Measurements from ENCODE around the gene CELF1.
"Not testable (repeated sequence)": the region's sequence is repeated elsewhere in the genome, so short reads cannot be mapped to it uniquely, and the experiment has no call there.

The CELF1 gene

DNA sequence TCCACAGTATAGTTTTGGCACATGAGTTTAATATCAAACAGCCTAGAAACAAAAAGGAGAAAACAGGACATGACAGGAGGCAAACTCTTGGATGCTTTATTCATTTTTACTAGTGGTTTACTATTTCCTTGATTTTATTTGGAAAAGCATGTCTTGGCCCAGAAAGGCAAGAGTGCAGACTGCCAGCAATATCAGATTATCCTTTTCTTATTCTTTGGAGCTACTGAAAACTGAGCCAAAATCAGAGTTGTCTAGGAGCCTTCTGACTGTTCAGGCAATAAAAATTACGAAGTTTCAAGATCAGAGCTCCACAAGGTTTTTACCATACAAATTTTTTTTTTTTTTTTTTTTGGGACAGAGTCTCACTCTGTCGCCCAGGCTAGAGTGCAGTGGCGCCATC is 16.0 kb downstream of the CELF1 start:
- DNase-seq: no peak

DNA sequence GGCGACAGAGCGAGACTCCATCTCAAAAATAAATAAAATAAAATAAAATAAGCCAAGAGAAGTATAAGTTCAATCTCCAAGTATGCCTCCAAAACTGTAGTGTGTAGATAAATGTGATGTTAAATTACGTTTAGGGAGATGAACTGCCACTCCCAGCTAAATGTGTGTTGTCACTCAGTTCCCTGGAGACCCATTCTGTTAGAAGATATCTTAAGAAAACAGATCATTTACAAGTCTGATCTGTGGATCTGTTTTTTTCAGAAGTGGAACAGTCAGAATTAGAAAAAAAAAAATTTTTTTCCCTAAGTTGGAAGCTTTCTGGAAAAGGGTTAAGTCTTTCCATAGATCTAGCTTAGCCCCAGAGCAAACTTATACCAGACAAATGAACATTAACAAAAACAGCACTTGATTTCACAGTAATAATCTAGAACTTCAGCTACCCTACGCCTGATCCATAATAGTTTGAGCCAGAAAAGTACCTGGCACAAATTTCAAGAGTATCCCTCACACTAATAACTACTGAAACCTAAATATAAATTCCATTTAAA is 18.2 kb downstream of the CELF1 start:
- no peak for DNase-seq

DNA sequence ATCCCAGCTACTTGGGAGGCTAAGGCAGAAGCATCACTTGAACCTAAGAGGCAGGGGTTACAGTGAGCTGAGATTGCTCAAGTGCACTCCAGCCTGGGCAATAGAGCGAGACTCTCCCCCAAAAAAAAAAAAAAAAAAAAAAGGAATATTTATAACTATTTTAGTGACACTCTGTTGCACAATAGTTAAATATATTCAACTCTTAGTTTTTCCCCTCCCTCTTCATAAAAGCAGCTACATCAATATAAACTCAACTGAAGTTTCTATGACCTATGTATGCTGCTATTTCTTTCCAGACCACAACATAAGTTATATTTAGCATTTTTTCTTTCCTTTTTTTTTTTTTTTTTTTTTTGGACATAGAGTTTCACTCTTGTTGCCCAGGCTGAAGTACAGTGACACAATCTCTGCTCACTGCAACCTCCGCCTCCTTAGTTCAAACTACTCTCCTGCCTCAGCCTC is 19.2 kb downstream of the CELF1 start:
- no peak for DNase-seq

DNA sequence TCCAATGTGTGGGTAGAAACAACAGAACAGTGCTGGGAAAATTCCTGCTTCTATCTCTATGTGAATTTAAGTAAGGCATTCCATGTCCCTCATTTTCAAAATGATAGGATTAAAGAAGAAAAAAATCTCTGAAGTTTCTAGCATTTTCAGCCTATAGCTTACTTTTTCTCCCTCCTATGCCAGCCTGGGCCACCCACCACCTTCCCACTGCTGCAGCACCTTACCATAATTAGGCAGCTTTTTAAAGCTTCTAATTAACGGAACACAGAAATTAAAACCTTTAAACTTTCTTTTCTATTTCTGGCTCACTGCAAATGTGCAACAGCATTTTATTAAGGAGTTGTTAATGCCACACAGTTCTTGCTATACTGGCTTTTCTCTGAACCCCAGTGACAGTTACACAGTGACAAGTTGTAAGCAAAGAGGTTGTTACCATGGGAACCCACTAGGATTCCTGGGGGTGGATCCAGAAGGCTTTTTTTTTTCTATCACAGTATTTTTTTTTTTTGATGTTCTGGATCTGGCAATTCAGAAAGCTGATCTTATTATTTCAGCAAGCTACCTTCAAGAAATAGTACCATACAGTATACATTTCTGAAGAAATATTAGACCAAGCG is 20.2 kb downstream of the CELF1 start:
- DNase-seq: no peak

DNA sequence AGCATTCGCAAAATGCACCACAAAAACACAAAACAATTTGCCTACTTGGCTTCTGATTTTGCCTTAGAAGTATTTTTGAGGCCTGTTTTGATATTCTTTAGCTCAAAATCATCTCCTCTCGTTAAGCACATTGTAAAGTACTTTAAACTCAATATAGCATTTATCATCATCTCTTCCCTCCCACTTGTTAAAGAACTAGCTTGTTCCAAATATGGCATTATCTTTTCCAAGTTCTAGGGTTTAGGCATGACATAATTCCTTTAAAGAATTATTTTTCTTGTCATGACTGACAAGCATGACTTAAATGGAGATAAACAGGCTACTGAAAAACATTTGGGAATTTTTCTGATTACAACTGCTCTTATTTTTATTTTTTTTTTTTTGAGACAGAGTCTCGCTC is 21.3 kb downstream of the CELF1 start:
- no peak for DNase-seq

DNA sequence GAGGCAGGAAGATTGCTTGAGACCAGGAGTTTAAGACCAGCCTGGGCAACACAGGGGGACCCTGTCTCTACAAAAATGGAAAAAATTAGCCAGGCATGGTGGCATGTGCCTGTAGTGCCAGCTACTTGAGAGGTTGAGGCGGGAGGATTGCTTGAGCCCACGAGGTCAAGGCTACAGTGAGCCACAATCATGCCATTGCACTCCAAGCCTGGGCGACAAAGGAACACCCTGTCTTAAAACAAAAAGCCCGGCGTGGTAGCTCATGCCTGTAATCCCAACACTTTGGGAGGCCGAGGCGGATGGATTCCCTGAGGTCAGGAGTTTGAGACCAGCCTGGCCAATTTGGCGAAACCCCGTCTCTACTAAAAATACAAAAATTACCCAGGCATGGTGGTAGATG is 22.2 kb downstream of the CELF1 start:
- not testable (repeated sequence) for DNase-seq

DNA sequence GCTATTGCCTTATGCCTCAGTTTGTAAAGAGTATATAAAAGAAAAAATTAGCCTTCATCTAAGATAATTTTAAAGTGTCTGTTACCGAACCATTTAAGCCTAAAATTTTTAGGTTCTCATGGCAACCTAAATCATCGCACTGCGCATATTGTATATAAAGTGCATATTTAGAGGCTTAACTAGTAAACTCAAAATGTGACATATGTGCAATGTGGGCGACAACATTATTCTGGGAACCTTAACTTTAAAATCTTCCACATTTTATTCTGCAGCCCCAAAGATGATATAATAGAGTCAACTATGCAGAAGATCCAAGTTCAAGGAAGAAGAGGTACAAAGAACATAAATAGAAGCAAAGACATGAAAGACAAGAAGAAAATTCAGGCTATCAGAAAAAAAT is 23.0 kb downstream of the CELF1 start:
- no peak for DNase-seq

DNA sequence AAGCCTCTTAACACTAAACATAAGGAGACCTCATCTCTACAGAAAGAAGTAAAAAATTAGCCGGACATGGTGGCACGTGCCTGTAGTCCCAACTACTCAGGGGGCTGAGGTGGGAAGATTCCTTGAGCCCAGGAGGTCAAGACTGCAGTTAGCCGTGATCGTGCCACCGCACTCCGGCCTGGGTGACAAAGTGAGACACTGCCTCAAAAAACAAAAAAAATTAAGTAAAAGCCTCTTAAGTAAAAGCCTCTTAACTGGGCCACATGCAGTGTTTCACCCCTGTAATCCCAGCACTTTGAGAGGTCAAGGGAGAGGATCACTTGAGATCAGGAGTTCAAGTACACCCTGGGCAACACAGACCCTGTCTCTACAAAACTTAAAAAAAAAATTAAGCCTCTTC is 25.7 kb downstream of the CELF1 start:
- no peak for DNase-seq

DNA sequence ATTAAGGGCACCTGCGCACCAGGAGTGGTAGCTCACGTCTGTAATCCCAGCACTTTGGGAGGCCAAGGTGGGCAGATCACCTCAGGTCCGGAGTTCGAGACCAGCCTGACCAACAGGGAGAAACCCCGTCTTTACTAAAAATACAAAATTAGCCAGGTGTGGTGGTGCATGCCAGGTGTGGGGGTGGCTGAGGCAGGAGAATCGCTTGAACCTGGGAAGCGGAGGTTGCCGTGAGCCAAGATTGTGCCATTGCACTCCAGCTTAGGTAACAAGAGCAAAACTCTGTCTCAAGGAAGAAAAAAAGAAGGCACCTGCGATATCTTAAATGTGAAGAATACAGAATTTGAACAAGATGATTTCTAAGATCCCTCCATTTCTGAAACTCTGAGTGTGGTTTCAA is 26.9 kb downstream of the CELF1 start:
- DNase-seq: not testable (repeated sequence)

DNA sequence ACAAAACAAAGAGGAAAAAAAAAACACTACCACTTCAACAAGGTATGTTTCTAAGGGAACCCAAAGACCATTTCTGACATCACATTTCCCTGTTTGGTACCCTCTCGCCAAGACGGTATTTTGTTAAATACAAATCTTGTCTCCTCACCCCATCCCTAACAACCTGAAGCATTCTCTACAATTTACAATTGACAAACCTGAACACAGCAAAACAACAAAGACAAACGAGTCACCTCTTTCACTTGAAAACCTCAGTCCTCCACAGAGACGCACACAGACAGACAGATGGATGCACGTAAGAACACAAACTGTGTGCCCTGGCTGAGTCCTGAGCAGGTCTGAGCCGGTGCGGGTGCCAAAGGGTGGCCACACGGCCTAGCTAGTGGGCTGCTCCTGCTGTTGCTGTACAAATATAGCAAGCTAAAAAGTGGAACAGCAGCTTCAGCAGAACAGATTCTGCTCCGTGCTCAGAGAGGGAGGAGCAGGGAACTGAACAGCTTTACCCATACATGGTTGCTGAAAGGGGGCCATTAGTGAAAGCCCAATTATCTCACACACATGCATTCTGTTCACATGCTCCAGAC is 28.5 kb downstream of the CELF1 start:
- DNase-seq: no peak

DNA sequence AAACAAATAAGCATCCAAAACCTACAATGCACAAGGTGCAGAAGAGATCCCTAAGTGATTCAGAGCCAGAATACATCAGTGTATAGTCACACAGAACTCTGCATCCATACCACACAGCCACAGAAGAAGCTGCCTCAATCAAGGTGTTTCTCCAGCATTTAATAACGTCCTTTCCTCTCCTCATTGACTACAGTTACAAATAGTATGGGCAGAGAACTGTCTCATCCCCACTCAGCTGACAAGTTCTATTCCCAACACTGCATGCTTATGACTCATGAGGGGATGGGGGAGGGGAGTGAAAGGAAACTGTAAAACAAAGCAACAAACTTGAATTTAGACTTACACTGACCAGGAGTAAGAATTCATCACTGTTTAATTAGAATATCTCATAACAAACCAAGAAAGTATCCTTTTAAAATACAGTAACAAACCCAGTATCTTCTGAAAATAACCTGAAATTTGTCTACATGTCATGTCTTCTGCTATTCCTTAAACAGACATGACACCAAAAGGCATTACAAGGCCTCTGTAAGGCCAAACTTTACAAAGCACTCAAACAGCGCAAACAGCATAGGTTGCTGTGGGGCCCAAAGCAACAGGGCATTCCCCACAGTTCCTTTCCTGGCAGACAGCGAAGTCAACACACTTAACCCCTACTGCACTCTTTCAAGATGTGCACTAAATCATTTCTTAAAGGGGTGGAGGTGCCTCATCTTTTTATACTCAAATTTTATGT is 29.3 kb downstream of the CELF1 start:
- peak in 1 of 2 experiments; percentile 37 for DNase-seq

DNA sequence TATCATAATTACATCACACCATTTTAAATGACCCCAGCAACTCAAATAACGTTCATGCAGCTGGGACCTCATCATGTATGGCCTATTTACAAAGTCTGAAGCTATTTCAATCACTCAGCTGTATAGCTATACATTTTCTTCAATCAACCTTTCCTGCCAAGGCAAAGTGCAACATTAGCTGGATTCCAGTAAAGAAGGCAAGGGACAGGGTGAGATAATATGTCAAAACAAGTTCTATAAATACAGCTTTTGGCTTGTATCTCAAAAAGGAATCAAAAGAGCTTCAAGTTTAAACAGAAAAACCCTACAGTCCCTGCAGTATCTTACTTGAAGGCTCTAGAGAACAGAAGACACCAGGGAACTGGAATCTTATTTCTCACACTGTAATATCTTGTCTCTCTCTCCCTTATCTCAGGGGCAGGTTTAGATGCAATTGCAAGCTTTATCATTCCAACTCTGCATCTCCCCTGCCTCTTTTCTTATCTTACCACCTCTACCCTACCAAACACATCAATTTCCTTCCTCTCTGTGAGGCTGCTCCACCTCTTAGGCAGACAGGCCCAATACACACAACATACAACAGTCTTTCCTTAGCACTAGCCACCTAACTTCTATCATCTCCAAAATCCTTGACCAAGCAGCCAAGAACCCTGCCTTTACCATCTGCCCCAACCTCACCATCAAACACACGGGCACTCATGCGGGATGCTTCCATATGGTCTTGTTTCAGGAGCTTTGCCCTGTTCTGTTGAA is 34.5 kb downstream of the CELF1 start:
- DNase-seq: no peak

DNA sequence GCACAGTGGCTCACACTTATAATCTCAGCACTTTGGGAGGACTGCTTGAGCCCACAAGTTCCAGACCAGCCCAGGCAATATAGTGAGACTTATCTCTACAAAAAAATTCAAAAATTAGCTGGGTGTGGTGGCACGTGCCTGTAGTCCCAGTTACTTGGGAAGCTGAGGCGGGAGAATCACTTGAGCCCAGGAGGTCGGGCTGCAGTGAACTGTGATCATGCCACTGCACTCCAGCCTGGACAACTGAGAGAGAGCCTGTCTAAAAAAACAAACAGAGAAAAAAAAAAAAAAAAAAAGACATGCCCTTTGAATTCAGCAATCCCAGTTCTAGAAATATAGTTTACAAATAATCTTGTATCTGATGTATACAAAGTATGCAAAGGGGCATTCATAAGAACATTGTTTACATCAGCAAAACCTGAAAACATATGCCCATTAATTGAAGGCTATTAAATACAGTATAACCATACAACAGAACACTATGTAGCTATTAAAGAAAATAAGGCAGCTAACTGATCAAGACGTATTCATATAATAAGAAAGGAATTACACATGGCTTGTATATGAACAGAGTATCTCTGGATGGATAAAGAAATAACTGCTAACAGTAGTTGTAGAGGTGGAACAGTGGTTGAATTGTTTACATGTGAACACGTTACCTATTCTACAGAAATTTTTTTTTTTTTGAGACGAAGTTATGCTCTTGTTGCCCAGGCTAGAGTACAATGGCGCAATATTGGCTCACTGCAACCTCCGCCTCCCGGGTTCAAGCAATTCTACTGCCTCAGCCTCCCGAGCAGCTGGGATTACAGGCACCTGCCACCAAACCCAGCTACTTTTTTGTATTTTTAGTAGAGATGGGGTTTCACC is 35.7 kb downstream of the CELF1 start:
- no peak for DNase-seq

DNA sequence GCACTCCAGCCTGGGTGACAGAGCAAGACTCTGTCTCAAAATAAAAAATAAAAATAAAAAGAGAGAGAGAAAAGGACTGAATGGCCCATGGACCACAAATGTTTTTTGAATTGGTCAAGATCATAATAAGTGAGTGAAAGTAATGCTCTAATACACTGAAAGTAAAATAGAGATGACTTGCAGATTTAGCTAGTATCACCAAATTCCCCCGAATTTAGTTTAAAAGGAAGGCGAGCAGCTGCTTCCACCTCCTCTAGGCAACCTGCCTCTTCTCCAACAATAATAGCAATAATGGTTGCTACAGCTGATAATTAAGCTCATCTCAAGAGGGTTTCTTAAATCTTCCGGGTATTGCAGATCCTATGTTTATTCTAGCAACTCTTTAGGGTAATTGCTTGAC is 36.8 kb downstream of the CELF1 start:
- no peak for DNase-seq

DNA sequence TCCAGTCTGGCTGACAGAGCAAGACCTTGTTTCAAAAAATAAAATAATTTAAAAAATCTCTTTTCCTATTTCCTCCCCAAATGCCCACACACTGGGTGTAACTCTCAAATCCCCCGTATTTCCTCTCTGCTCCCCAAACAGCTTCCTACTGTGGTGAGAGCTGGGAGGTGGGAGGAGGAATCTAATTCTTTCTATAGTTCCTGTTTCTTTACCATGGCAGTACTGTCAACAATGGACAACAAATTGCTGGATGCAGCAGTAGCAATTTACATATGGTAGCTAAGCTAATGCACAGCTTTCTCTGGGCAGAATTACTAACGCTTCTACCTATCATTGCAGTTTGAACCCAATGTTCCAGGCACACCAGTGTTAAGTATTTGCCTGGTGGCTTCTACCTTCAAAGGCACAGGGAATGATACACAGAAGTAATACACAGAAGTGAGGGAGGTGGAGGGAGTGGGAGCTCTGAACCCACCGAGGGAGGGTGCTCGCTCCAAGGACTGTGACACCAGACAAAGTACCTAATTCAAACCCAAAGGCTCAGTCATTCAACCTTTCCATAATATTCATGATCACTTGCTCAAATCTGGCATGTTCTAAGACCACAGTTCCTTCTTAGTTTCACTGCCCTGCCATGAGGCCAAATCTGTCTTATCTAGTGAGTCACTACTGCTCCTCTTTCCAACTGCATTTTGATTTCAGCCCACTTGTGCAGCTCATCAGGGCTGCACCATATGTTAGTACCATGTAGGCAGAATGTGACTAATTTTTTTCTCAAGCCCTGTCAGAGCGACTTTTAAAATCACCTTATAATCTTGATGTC is 37.9 kb downstream of the CELF1 start:
- DNase-seq: peak; percentile 19 to 57

DNA sequence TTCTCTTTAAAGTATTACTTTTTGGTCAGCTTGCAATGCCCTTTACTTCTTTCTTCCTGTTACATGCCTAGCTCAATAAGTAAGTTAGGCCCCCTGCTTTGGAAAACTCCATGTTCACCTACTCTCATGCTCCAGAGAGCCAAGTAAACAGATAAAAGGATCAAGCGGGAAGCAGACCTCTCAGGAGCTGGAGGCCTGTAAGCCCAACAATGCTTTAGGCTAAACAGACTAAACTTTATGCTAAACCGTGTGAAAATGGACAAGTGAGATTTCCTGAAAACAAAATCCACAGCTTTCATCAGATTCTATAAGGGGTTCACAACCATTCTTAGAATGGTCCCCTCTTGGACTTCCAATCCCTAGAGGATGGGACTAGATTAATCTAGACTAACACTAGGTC is 40.2 kb downstream of the CELF1 start:
- DNase-seq: no peak

DNA sequence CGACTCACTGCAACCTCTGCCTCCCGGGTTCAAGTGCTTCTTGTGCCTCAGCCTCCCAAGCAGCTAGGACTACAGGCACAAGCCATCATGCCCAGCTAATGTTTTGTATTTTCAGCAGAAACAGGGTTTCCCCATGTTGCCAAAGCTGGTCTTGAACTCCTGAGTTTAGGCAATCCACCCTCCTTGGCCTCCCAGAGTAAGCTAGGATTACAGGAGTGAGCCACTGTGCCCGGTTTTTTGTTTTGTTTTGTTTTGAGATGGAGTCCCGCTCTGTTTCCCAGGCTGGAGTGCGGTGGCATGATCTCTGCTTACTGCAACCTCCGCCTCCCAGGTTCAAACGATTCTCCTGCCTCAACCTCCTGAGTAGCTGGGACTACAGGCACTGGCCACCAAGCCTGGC is 41.0 kb downstream of the CELF1 start:
- no peak for DNase-seq

DNA sequence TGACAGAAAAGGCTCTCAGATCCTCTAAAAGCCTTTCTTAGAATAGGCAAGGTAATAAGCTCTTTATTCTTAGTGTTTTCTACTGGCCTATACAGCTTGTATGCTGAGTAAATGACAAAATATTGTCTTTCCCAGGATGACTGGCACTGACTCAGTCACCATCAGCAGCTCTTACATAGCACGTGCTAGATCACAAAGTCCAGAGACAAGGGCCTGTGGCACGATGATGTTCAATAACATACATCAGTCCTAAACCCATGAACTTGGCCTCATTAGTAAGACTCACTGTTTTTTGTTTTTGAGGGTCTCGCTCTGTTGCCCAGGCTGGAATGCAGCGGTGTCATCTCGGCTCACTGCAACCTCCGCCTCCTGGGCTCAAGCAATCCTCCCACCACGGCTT is 42.7 kb downstream of the CELF1 start:
- no peak for DNase-seq

DNA sequence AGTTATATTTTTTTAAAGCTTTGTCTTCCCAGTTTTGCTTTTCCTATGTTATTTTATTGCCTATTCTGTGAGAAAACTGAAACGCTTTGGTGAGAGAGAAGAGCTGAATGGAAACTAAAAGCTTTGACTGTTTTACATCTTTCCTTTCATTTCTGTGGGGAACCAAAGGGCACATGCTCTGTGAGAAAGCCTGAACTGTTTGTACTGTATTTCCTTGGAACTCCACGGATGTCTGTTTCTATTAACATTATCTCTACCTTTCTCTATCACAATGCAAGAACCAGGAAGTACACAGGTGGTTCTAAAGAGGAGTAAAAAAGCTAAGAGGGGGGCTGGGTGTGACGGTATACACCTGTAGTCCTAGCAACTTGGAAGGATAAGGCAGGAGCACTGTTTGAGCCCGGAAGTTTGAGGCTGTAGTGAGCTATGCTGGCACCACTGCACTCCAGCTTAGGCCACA is 43.8 kb downstream of the CELF1 start:
- no peak for DNase-seq

DNA sequence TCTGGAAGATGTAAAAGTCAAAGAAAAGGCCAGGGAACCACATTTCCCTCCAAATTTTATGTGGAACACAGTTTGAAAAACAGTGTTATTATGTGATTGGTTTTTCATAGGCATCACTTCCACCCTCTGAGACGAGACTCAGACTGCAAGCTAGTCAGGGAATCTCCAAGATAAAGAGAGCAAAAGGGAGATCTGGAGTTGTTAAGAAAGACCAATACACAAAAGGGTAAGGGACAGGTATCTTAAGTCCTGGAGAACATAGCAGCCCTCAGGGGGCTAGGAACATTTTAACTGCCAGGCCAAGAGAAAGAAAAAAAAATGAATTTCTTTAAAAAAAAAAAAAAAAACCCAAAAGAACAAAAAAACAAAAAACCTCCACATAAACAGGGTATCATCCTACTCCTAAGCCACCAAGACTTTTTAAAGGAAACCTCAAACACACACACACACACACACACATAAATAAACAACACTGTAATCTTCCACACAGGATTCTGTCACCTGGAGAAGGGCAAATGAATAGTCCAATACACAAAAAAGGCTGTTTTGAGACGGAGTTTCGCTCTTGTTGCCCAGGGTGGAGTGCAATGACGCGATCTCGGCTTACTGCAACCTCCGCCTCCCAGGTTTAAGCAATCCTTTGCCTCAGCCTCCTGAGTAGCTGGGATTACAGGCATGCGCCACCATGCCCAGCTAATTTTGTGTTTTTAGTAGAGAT is 44.5 kb downstream of the CELF1 start:
- no peak for DNase-seq
